HEK293 (cell line): ENCODE results near the gene A4GALT.

ENCODE experiments used
- CTCF ChIA-PET: fragments of 350-600 bp; formaldehyde crosslinking; extraction: SDS; loops from one replicate; lab custom pipeline; 2021; ENCODE audit warnings: antibody characterized with exemption; lab: Yijun Ruan, JAX
- POLR2A ChIA-PET: fragments of 300-600 bp; formaldehyde crosslinking; extraction: SDS; loops from one replicate; lab custom pipeline; 2020; ENCODE audit warnings: antibody characterized with exemption, inconsistent platforms; lab: Yijun Ruan, JAX
- H3K27ac ChIP-seq: fragments of 200-500 bp; sonication (Bioruptor generic); 2 replicates; pipeline ENCODE4 v1.5.1; 2014; ENCODE audit warnings: low read depth, low read length, control low read depth, inconsistent platforms; ENCODE audit errors: extremely low read depth
- H3K36me3 ChIP-seq, 2 experiments: fragments of 200-500 bp in 1 of 2; sonication (Bioruptor generic) in 1 of 2; 1 replicate in 1 of 2; 2 replicates in 1 of 2; pipeline ENCODE4 v1.5.1; 2014 to 2017; ENCODE audit warnings: inconsistent platforms in 2 of 2, low read length in 2 of 2; ENCODE audit not compliant: control insufficient read depth in 2 of 2, insufficient read depth in 1 of 2
- H3K4me1 ChIP-seq: fragments of 200-500 bp; sonication (Bioruptor generic); 2 replicates; pipeline ENCODE4 v1.5.1; 2014; ENCODE audit warnings: mild to moderate bottlenecking, low read length, inconsistent platforms; ENCODE audit not compliant: control insufficient read depth, insufficient read depth
- H3K4me3 ChIP-seq: 2 replicates; pipeline ENCODE4 v1.5.1; 2011; ENCODE audit warnings: low read depth, mild to moderate bottlenecking, control low read depth, low read length, moderate library complexity
- H3K9me3 ChIP-seq: fragments of 200-500 bp; sonication (Bioruptor generic); 2 replicates; pipeline ENCODE4 v1.5.1; 2014; ENCODE audit warnings: low read depth, low read length, inconsistent platforms; ENCODE audit not compliant: control insufficient read depth, insufficient read depth
- FEZF1 ChIP-seq: fragments of 450-650 bp; formaldehyde crosslinking; IDR thresholded peaks from 2 replicates; pipeline ENCODE4 v1.5.1; 2016; ENCODE audit warnings: missing biosample characterization, missing genetic modification characterization
- SCRT1 ChIP-seq: fragments of 450-650 bp; formaldehyde crosslinking; IDR thresholded peaks from 2 replicates; pipeline ENCODE4 v1.5.1; 2016; ENCODE audit warnings: missing biosample characterization, missing genetic modification characterization, borderline replicate concordance
- SP3 ChIP-seq: fragments of 450-650 bp; formaldehyde crosslinking; IDR thresholded peaks from 2 replicates; pipeline ENCODE4 v1.5.1; 2016; ENCODE audit warnings: missing biosample characterization, missing genetic modification characterization
- YY1 ChIP-seq: fragments of 450-650 bp; formaldehyde crosslinking; IDR thresholded peaks from 2 replicates; pipeline ENCODE4 v1.5.1; 2018; ENCODE audit warnings: missing biosample characterization, missing genetic modification characterization
- ZBTB7A ChIP-seq: fragments of 450-650 bp; formaldehyde crosslinking; IDR thresholded peaks from 2 replicates; pipeline ENCODE4 v1.5.1; 2016; ENCODE audit warnings: low read depth, missing biosample characterization, missing genetic modification characterization
- ZNF10 ChIP-seq: fragments of 450-650 bp; formaldehyde crosslinking; IDR thresholded peaks from 2 replicates; pipeline ENCODE4 v1.5.1; 2017; ENCODE audit warnings: missing biosample characterization, missing genetic modification characterization
- ZNF146 ChIP-seq: fragments of 450-650 bp; formaldehyde crosslinking; IDR thresholded peaks from 2 replicates; pipeline ENCODE4 v1.5.1; 2016; ENCODE audit warnings: missing biosample characterization, missing genetic modification characterization
- ZNF211 ChIP-seq: fragments of 450-650 bp; formaldehyde crosslinking; IDR thresholded peaks from 2 replicates; pipeline ENCODE4 v1.5.1; 2016; ENCODE audit warnings: low read depth, missing biosample characterization, missing genetic modification characterization
- ZNF248 ChIP-seq: fragments of 450-650 bp; formaldehyde crosslinking; IDR thresholded peaks from 2 replicates; pipeline ENCODE4 v1.5.1; 2017; ENCODE audit warnings: missing biosample characterization, missing genetic modification characterization
- ZNF292 ChIP-seq: fragments of 450-650 bp; formaldehyde crosslinking; IDR thresholded peaks from 2 replicates; pipeline ENCODE4 v1.5.1; 2016; ENCODE audit warnings: low read depth, missing biosample characterization, missing genetic modification characterization, borderline replicate concordance
- ZNF433 ChIP-seq: fragments of 450-650 bp; formaldehyde crosslinking; IDR thresholded peaks from 2 replicates; pipeline ENCODE4 v1.5.1; 2016; ENCODE audit warnings: missing biosample characterization, missing genetic modification characterization, low read depth
- ZNF555 ChIP-seq: fragments of 450-650 bp; formaldehyde crosslinking; conservative IDR thresholded peaks from 2 replicates; pipeline ENCODE4 v1.5.1; 2017; ENCODE audit warnings: missing biosample characterization, mild to moderate bottlenecking, missing genetic modification characterization, inconsistent platforms
- ZNF654 ChIP-seq: fragments of 450-650 bp; formaldehyde crosslinking; IDR thresholded peaks from 2 replicates; pipeline ENCODE4 v1.5.1; 2016; ENCODE audit warnings: low read depth, missing biosample characterization, missing genetic modification characterization
- ZNF768 ChIP-seq: fragments of 450-650 bp; formaldehyde crosslinking; IDR thresholded peaks from 2 replicates; pipeline ENCODE4 v1.5.1; 2018; ENCODE audit warnings: missing biosample characterization, mild to moderate bottlenecking, missing genetic modification characterization
- ZNF777 ChIP-seq: fragments of 450-650 bp; formaldehyde crosslinking; IDR thresholded peaks from 2 replicates; pipeline ENCODE4 v1.5.1; 2017; ENCODE audit warnings: missing biosample characterization, missing genetic modification characterization, borderline replicate concordance
- ZNF785 ChIP-seq: fragments of 450-650 bp; formaldehyde crosslinking; IDR thresholded peaks from 2 replicates; pipeline ENCODE4 v1.5.1; 2016; ENCODE audit warnings: missing biosample characterization, missing genetic modification characterization
- TF ChIP-seq, protein P1 (sequence below): fragments of 450-650 bp; formaldehyde crosslinking; optimal IDR thresholded peaks from 2 replicates; pipeline ENCODE3; 2016; ENCODE audit warnings: missing biosample characterization, mild to moderate bottlenecking, missing genetic modification characterization
- TF ChIP-seq, protein P2 (sequence below): fragments of 450-650 bp; formaldehyde crosslinking; IDR thresholded peaks from 2 replicates; pipeline ENCODE4 v1.5.1; 2016; ENCODE audit warnings: missing biosample characterization, missing genetic modification characterization, borderline replicate concordance
- TF ChIP-seq, protein P3 (sequence below): fragments of 450-650 bp; formaldehyde crosslinking; conservative IDR thresholded peaks from 2 replicates; pipeline ENCODE4 v1.5.1; 2016; ENCODE audit warnings: low read depth, missing biosample characterization, missing genetic modification characterization
- TF ChIP-seq, protein P4 (sequence below): fragments of 450-650 bp; formaldehyde crosslinking; IDR thresholded peaks from 2 replicates; pipeline ENCODE4 v1.5.1; 2017; ENCODE audit warnings: missing biosample characterization, missing genetic modification characterization
- TF ChIP-seq, protein P5 (sequence below): fragments of 450-650 bp; formaldehyde crosslinking; IDR thresholded peaks from 2 replicates; pipeline ENCODE4 v1.5.1; 2016; ENCODE audit warnings: missing biosample characterization, missing genetic modification characterization

A4GALT gene

DNA sequence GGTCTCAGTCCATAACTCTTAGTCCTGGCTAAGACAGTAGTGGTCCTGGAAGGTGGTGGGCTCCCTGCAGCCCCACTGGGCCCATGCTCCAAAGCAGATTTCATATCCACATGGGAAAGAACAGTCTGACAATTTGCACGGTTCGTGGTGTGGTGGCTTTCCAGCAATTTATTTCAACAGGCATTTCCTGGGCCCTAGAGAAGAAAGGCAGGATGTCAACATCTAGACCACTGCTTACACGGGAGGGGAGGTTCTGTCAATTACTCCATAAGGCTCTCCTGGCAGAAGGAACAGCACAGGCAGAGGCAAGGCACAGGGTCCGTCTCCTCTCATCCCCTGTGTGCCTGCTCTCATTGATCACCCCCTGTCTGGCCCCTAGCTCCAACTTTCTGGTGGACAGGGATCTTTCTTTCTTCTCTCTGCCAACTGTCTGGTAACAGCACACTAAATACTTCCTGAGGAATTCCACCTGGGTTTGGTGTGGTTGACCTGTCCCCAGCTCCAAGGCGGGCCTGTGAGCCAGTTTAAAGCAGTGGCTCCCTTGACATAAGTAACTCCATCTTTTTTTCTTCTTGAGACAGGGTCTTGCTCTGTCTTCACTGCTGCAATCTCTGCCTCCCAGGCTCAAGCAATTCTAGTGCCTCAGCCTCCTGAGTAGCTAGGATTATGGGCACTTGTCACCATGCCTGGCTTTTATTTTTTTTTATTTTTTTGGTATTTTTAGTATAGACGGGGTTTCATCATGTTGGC is 5.1 kb upstream of the A4GALT start:
- no peak overlapping the region for H3K27ac ChIP-seq
- CTCF ChIA-PET: interaction anchor here (0.6 to 1.8 kb wide), 2 partner anchors 67 to 72 kb away, joined by 3 to 4 read pairs; no protein-coding TSS in a partner anchor
- H3K4me1 ChIP-seq: no peaks in the 10 kb centered on the region
- POLR2A ChIA-PET: no interaction called here
- TF ChIP-seq ZNF654 (no peak), ZNF768 (tag by site-specific recombination) (no peak), ZNF248 (tag by site-specific recombination) (no peak), ZNF555 (tag by site-specific recombination) (no peak), ZNF146 (tag by site-specific recombination) (no peak), ZNF785 (no peak), ZNF777 (tag by site-specific recombination) (no peak), ZNF433 (tag by site-specific recombination) (no peak), FEZF1 (no peak), YY1 (tag by site-specific recombination) (no peak)
- TF ChIP-seq, protein P1, sequence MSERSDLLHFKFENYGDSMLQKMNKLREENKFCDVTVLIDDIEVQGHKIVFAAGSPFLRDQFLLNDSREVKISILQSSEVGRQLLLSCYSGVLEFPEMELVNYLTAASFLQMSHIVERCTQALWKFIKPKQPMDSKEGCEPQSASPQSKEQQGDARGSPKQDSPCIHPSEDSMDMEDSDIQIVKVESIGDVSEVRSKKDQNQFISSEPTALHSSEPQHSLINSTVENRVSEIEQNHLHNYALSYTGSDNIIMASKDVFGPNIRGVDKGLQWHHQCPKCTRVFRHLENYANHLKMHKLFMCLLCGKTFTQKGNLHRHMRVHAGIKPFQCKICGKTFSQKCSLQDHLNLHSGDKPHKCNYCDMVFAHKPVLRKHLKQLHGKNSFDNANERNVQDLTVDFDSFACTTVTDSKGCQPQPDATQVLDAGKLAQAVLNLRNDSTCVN (tag by site-specific recombination): no peak
- TF ChIP-seq, protein P2, sequence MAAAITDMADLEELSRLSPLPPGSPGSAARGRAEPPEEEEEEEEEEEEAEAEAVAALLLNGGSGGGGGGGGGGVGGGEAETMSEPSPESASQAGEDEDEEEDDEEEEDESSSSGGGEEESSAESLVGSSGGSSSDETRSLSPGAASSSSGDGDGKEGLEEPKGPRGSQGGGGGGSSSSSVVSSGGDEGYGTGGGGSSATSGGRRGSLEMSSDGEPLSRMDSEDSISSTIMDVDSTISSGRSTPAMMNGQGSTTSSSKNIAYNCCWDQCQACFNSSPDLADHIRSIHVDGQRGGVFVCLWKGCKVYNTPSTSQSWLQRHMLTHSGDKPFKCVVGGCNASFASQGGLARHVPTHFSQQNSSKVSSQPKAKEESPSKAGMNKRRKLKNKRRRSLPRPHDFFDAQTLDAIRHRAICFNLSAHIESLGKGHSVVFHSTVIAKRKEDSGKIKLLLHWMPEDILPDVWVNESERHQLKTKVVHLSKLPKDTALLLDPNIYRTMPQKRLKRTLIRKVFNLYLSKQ (tag by site-specific recombination): no peak
- TF ChIP-seq, protein P3, sequence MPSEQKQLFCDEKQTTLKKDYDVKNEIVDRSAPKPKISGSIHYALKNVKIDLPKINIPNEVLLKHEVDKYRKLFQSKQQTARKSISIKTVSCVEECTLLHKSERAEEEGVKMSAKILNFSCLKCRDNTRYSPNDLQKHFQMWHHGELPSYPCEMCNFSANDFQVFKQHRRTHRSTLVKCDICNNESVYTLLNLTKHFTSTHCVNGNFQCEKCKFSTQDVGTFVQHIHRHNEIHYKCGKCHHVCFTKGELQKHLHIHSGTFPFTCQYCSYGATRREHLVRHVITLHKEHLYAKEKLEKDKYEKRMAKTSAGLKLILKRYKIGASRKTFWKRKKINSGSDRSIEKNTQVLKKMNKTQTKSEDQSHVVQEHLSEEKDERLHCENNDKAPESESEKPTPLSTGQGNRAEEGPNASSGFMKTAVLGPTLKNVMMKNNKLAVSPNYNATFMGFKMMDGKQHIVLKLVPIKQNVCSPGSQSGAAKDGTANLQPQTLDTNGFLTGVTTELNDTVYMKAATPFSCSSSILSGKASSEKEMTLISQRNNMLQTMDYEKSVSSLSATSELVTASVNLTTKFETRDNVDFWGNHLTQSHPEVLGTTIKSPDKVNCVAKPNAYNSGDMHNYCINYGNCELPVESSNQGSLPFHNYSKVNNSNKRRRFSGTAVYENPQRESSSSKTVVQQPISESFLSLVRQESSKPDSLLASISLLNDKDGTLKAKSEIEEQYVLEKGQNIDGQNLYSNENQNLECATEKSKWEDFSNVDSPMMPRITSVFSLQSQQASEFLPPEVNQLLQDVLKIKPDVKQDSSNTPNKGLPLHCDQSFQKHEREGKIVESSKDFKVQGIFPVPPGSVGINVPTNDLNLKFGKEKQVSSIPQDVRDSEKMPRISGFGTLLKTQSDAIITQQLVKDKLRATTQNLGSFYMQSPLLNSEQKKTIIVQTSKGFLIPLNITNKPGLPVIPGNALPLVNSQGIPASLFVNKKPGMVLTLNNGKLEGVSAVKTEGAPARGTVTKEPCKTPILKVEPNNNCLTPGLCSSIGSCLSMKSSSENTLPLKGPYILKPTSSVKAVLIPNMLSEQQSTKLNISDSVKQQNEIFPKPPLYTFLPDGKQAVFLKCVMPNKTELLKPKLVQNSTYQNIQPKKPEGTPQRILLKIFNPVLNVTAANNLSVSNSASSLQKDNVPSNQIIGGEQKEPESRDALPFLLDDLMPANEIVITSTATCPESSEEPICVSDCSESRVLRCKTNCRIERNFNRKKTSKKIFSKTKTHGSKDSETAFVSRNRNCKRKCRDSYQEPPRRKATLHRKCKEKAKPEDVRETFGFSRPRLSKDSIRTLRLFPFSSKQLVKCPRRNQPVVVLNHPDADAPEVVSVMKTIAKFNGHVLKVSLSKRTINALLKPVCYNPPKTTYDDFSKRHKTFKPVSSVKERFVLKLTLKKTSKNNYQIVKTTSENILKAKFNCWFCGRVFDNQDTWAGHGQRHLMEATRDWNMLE: no peak
- TF ChIP-seq, all 188 proteins: peak for 0
- no peaks in the 10 kb centered on the region for H3K36me3 ChIP-seq
- H3K4me3 ChIP-seq: no peak overlapping the region
- no peaks in the 10 kb centered on the region for H3K9me3 ChIP-seq

DNA sequence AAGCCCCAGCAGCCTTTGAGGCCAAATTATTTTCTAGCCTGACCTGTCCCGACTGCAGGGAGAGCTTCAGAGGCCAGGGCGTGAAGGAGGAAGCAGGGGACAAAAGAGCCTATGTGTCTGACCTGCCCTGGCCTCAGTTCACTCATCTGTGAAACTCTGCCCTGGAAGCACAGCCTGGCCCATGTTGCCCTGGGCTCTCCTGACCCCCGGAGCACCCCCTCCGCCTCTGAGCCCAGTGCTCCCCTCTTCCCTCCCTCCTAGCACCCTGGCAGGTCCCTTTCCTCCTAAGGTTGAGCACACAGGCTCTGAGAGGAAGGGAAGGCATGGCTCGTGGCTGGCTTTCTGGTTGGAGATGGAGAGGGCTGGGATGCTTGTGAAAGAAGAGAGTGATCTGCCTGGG is 3.4 kb upstream of the A4GALT start:
- Histone ChIP-seq H3K9me3 (no peaks in the 10 kb centered on the region), H3K4me3 (no peak overlapping the region), H3K36me3 (no peaks in the 10 kb centered on the region), H3K4me1 (no peaks in the 10 kb centered on the region), H3K27ac (no peak overlapping the region)
- CTCF ChIA-PET: no interaction called here
- POLR2A ChIA-PET: interaction anchor here (0.5 kb wide), 1 partner anchor 49 kb away, joined by 3 read pairs; no protein-coding TSS in a partner anchor
- TF ChIP-seq ZNF211 (tag by site-specific recombination) (no peak), SCRT1 (tag by site-specific recombination) (no peak), ZNF10 (tag by site-specific recombination) (no peak), ZBTB7A (no peak), SP3 (tag by site-specific recombination) (no peak), ZNF292 (tag by site-specific recombination) (no peak)
- TF ChIP-seq, protein P4, sequence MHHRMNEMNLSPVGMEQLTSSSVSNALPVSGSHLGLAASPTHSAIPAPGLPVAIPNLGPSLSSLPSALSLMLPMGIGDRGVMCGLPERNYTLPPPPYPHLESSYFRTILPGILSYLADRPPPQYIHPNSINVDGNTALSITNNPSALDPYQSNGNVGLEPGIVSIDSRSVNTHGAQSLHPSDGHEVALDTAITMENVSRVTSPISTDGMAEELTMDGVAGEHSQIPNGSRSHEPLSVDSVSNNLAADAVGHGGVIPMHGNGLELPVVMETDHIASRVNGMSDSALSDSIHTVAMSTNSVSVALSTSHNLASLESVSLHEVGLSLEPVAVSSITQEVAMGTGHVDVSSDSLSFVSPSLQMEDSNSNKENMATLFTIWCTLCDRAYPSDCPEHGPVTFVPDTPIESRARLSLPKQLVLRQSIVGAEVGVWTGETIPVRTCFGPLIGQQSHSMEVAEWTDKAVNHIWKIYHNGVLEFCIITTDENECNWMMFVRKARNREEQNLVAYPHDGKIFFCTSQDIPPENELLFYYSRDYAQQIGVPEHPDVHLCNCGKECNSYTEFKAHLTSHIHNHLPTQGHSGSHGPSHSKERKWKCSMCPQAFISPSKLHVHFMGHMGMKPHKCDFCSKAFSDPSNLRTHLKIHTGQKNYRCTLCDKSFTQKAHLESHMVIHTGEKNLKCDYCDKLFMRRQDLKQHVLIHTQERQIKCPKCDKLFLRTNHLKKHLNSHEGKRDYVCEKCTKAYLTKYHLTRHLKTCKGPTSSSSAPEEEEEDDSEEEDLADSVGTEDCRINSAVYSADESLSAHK: no peak
- TF ChIP-seq, protein P5, sequence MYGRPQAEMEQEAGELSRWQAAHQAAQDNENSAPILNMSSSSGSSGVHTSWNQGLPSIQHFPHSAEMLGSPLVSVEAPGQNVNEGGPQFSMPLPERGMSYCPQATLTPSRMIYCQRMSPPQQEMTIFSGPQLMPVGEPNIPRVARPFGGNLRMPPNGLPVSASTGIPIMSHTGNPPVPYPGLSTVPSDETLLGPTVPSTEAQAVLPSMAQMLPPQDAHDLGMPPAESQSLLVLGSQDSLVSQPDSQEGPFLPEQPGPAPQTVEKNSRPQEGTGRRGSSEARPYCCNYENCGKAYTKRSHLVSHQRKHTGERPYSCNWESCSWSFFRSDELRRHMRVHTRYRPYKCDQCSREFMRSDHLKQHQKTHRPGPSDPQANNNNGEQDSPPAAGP (tag by site-specific recombination): no peak
